Measurements from ENCODE around the gene MMP10. TPM values are rescaled to one million over a fixed set of nuclear protein-coding genes. Genes with fewer than 3 reads are reported as not detected.

Gene MMP10
- total RNA-seq (not detected), polyA plus RNA-seq (under 1 TPM in 2 of 3 donors, not detected in 1; 0.14 to 0.17 TPM)
- long read RNA-seq, donor 1, result 0 reads
- long read RNA-seq, donor 2, result 0 reads

DNA sequence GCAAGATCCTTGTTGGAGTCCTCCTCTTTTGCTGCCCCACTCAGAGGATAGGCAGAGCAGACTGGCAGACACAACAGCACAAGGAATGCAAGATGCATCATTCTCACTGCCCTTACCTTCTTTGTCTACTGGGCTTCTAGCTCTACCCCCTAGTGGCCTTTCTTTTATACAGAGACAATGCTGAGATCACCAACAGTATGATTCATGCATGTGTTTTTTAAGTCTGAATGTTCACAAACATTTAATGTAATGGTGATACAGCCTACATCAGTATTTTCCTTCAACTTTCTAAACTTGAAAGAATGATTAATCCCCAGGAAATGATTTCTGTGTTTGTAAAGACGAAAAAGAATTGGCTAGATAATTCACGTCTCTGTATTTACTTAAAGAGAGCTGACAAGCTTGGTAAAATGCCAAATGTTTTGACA is at the start of gene MMP10:
Gene MMP10 (minus strand): TSS at position 138 of the 428 bp plus-strand sequence. CDS start 37 bp downstream, at position 101.
- H3K36me3 ChIP-seq (ENCODE audit: insufficient read depth in 1 of 2, low read depth in 1 of 2), result no peaks in the 10 kb centered on the region
- no peak within 1 kb of the TSS for H3K27ac ChIP-seq
- TF ChIP-seq, protein P1, sequence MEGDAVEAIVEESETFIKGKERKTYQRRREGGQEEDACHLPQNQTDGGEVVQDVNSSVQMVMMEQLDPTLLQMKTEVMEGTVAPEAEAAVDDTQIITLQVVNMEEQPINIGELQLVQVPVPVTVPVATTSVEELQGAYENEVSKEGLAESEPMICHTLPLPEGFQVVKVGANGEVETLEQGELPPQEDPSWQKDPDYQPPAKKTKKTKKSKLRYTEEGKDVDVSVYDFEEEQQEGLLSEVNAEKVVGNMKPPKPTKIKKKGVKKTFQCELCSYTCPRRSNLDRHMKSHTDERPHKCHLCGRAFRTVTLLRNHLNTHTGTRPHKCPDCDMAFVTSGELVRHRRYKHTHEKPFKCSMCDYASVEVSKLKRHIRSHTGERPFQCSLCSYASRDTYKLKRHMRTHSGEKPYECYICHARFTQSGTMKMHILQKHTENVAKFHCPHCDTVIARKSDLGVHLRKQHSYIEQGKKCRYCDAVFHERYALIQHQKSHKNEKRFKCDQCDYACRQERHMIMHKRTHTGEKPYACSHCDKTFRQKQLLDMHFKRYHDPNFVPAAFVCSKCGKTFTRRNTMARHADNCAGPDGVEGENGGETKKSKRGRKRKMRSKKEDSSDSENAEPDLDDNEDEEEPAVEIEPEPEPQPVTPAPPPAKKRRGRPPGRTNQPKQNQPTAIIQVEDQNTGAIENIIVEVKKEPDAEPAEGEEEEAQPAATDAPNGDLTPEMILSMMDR (IDR thresholded peaks at IDR 0.05), result no peak
- H3K9me3 ChIP-seq, result no peaks in the 10 kb centered on the region
- H3K4me3 ChIP-seq, result no peak within 1 kb of the TSS
- 37 to 45% (median 43%) methylated on average over 2 of the region's 2 CpGs for WGBS, 3 donors
- no peaks in the 10 kb centered on the region for H3K27me3 ChIP-seq (ENCODE audit: insufficient read depth in 3 of 3, low read length in 2 of 3)
- ATAC-seq, result no peak
- intact Hi-C loops (cut with DNase I), result no loop called here
- no peak for DNase-seq
- no peaks in the 10 kb centered on the region for H3K4me1 ChIP-seq

- Histone ChIP-seq H3K36me3 (ENCODE audit: insufficient read depth in 1 of 2, low read depth in 1 of 2) (no peaks in the 10 kb centered on the region), H3K9me3 (no peaks in the 10 kb centered on the region), H3K27ac (no peak overlapping the region), H3K27me3 (ENCODE audit: insufficient read depth in 3 of 3, low read length in 2 of 3) (no peaks in the 10 kb centered on the region), H3K4me3 (no peak overlapping the region), H3K4me1 (no peaks in the 10 kb centered on the region)
- WGBS, 3 donors, result 50 to 58% (median 58%) methylated on average over 6 of the region's 6 CpGs
- TF ChIP-seq, protein P1 (IDR thresholded peaks at IDR 0.05), result no peak
- DNase-seq (no peak), ATAC-seq (no peak)
- intact Hi-C loops (cut with DNase I), result no loop called here
These were observed 49.0 kb upstream of the MMP10 start for GRCh38 chr11:102829316-102830000.

DNA sequence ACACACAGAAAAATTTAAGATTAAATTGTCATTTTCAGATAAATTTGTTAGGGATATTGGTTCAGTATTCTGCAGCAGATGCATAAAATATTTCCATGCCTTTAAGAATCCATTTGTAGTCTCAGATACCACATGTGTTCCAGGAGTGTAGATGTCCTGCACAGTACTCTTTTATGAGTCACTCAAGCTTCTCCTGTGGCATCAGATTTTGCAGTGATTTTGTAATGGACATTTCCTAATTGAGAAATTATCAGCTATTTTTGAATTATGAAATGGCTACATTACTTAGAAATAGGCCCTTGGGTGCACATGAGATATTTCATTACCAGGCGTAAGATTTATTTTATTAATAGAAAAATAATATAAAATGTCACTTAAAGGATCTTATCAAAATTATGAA is 44.1 kb upstream of the MMP10 start:
- WGBS, 3 donors, result 89 to 97% (median 95%) methylated on average over 1 of the region's 1 CpG
- no peak for ATAC-seq

DNA sequence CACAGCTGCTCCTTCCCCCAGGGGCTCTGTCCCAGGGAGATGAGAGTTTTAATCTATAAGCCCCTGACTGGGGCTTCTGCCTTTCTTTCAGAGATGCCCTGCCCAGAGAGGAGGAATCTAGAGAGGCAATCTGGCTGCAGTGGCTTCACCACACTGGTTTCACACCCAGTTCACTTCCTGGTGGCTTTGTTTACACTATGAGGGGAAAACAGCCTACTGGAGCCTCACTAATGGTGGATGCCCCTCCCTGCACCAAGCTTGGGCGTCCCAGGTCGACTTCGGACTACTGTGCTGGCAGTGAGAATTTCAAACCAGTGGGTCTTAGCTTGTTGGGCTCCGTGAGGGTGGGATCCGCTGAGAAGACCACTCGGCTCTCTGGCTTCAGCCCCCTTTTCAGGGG is 39.1 kb upstream of the MMP10 start:
- TF ChIP-seq, protein P1 (IDR thresholded peaks at IDR 0.05), result no peak
- no peak overlapping the region for H3K4me3 ChIP-seq
- ATAC-seq, result no peak
- no peak for DNase-seq
- no peaks in the 10 kb centered on the region for H3K27me3 ChIP-seq (ENCODE audit: insufficient read depth in 3 of 3, low read length in 2 of 3)
- H3K36me3 ChIP-seq (ENCODE audit: insufficient read depth in 1 of 2, low read depth in 1 of 2), result no peaks in the 10 kb centered on the region
- no peaks in the 10 kb centered on the region for H3K9me3 ChIP-seq
- H3K4me1 ChIP-seq, result no peaks in the 10 kb centered on the region
- intact Hi-C loops (cut with DNase I), result no loop called here
- 61 to 90% (median 71%) methylated on average over 6 of the region's 6 CpGs for WGBS, 3 donors
- H3K27ac ChIP-seq, result no peak overlapping the region

More for the DNA sequence above, 44.1 kb upstream of the MMP10 start:
- Histone ChIP-seq H3K27me3 (ENCODE audit: insufficient read depth in 3 of 3, low read length in 2 of 3) (no peaks in the 10 kb centered on the region), H3K9me3 (no peaks in the 10 kb centered on the region), H3K4me1 (no peaks in the 10 kb centered on the region), H3K36me3 (ENCODE audit: insufficient read depth in 1 of 2, low read depth in 1 of 2) (no peaks in the 10 kb centered on the region), H3K4me3 (no peak overlapping the region), H3K27ac (no peak overlapping the region)
- DNase-seq, result no peak
- TF ChIP-seq, protein P1 (IDR thresholded peaks at IDR 0.05), result no peak
- intact Hi-C loops (cut with DNase I), result no loop called here

Data from psoas muscle (tissue), 8 donors.